Osteoblast (primary cell): ENCODE results near the gene ADD1. TPM values are rescaled to one million over a fixed set of nuclear protein-coding genes. Genes with fewer than 3 reads are reported as not detected.

Source experiments
- DNase-seq: peaks from one replicate; pipeline ENCODE4 v3.0.0; 2011; ENCODE audit warnings: low spot score, mixed read lengths; ENCODE audit not compliant: insufficient read length; ENCODE audit errors: missing footprints
- H2AFZ ChIP-seq: 2 replicates; pipeline ENCODE4 v1.6.0; 2011; ENCODE audit warnings: mild to moderate bottlenecking, low read length
- H3K27ac ChIP-seq: 2 replicates; pipeline ENCODE4 v1.5.1; 2011; ENCODE audit warnings: mild to moderate bottlenecking, low read depth, low read length, moderate library complexity
- H3K27me3 ChIP-seq: 2 replicates; pipeline ENCODE4 v1.6.0; 2012; ENCODE audit warnings: mild to moderate bottlenecking, control low read depth, inconsistent platforms, low read length, moderate library complexity; ENCODE audit not compliant: insufficient read depth
- H3K36me3 ChIP-seq: 2 replicates; pipeline ENCODE4 v1.5.1; 2011; ENCODE audit warnings: mild to moderate bottlenecking, low read length, control low read depth, moderate library complexity; ENCODE audit not compliant: insufficient read depth
- H3K4me1 ChIP-seq: 2 replicates; pipeline ENCODE4 v1.5.1; 2011; ENCODE audit warnings: mild to moderate bottlenecking, low read length, control low read depth, moderate library complexity; ENCODE audit not compliant: insufficient read depth
- H3K4me2 ChIP-seq: 2 replicates; pipeline ENCODE4 v1.6.0; 2011; ENCODE audit warnings: mild to moderate bottlenecking, low read length; ENCODE audit not compliant: insufficient read depth
- H3K4me3 ChIP-seq: fragments of 200-600 bp; sonication (generic); 3 replicates; pipeline ENCODE4 v1.5.1; 2012; ENCODE audit warnings: mild to moderate bottlenecking, low read length, inconsistent platforms; ENCODE audit not compliant: insufficient read depth
- H3K79me2 ChIP-seq: 2 replicates; pipeline ENCODE4 v1.6.0; 2012; ENCODE audit warnings: mild to moderate bottlenecking, low read length, control low read depth, inconsistent platforms; ENCODE audit not compliant: insufficient read depth
- H3K9me3 ChIP-seq: 2 replicates; pipeline ENCODE4 v1.5.1; 2011; ENCODE audit warnings: low read depth, low read length, control low read depth
- H4K20me1 ChIP-seq: 2 replicates; pipeline ENCODE4 v1.6.0; 2012; ENCODE audit warnings: mild to moderate bottlenecking, low read length, control low read depth; ENCODE audit not compliant: insufficient read depth
- CTCF ChIP-seq: IDR thresholded peaks from 2 replicates; pipeline ENCODE4 v1.5.1; 2011; ENCODE audit warnings: mild to moderate bottlenecking, low read depth, low read length, moderate library complexity; ENCODE audit errors: extremely low read depth
- total RNA-seq: library from RNA; depleted of rRNA; stranded (reverse); fragments of >200 nt; gene quantifications from 2 replicates; pipeline ENCODE4 v1.2.3, GENCODE V29; 2012

Gene ADD1
- total RNA-seq, 1 donor = 200 TPM

- Histone ChIP-seq H3K27me3 (no peaks in the 10 kb centered on the region), H4K20me1 (peaks cover 24% of the 10 kb centered on the region), H3K79me2 (peaks cover 29% of the 10 kb centered on the region), H3K36me3 (peaks cover 57% of the 10 kb centered on the region), H3K4me2 (no peak overlapping the region), H3K9me3 (no peaks in the 10 kb centered on the region), H3K4me3 (no peak overlapping the region), H3K27ac (no peak overlapping the region), H3K4me1 (peaks cover 11% of the 10 kb centered on the region), H2AFZ (no peak overlapping the region)
- DNase-seq = peak; percentile 87
- TF ChIP-seq CTCF = no peak
Measured at GRCh38 chr4:2930758-2931511, 87.3 kb downstream of the ADD1 start.

- H3K4me3 ChIP-seq = no peak overlapping the region
- no peak overlapping the region for H3K27ac ChIP-seq
- H3K4me1 ChIP-seq = peaks cover 19% of the 10 kb centered on the region
- peak; percentile 86 for DNase-seq
- peaks cover 50% of the 10 kb centered on the region for H3K36me3 ChIP-seq
- H3K79me2 ChIP-seq = peaks cover 28% of the 10 kb centered on the region
- peaks cover 25% of the 10 kb centered on the region for H4K20me1 ChIP-seq
- H2AFZ ChIP-seq = no peak overlapping the region
- H3K9me3 ChIP-seq = no peaks in the 10 kb centered on the region
- no peak overlapping the region for H3K4me2 ChIP-seq
- no peak for TF ChIP-seq CTCF
- no peaks in the 10 kb centered on the region for H3K27me3 ChIP-seq
Measured at GRCh38 chr4:2931512-2932301, 88.1 kb downstream of the ADD1 start.

GRCh38 chr4:2932321-2932950 is 88.8 kb downstream of the ADD1 start:
- H3K4me1 ChIP-seq = peaks cover 26% of the 10 kb centered on the region
- no peak for TF ChIP-seq CTCF
- no peaks in the 10 kb centered on the region for H3K27me3 ChIP-seq
- no peaks in the 10 kb centered on the region for H3K9me3 ChIP-seq
- H3K79me2 ChIP-seq = peaks cover 25% of the 10 kb centered on the region
- H4K20me1 ChIP-seq = peaks cover 26% of the 10 kb centered on the region
- peak overlapping the region; percentile 75 for H3K4me3 ChIP-seq
- peak overlapping the region; percentile 82 for H3K4me2 ChIP-seq
- H2AFZ ChIP-seq = no peak overlapping the region
- peak overlapping the region; percentile 3 for H3K27ac ChIP-seq
- peaks cover 46% of the 10 kb centered on the region for H3K36me3 ChIP-seq
- no peak for DNase-seq
